ENCODE data around the gene SLC5A5. TPM values are rescaled to one million over a fixed set of nuclear protein-coding genes. Genes with fewer than 3 reads are reported as not detected.

Gene SLC5A5
- total and polyA plus RNA-seq, 2 of the 8 experiments (the other 6 are each of a cell fraction or from before 2014, with no cell fraction given): 1.5 to 1.8 TPM

GRCh38 chr19:17902701-17903100, 31.0 kb downstream of the SLC5A5 start:
- Histone ChIP-seq H3K23me2 (ENCODE audit: low read depth, low read length) (no peaks in the 10 kb centered on the region), H2BK5ac (ENCODE audit: low read depth, low read length) (peak overlapping the region; percentile 81; the same call in 1 of the 2 replicates), H2BK20ac (ENCODE audit: low read length) (no peak overlapping the region), H3K4me2 (ENCODE audit: insufficient read depth in 1 of 2, low read depth in 2 of 2, low read length in 2 of 2) (no peak overlapping the region), H2AK5ac (ENCODE audit: low read depth, low read length) (peak overlapping the region; percentile 75; the same call in 1 of the 2 replicates), H2BK120ac (replicated peaks; ENCODE audit: low read depth, low read length) (no peak overlapping the region), H3K56ac (replicated peaks; ENCODE audit: insufficient read length, low read depth, low read length) (no peak overlapping the region), H2BK15ac (ENCODE audit: low read length) (no peak overlapping the region), H4K5ac (ENCODE audit: insufficient read length, low read depth, low read length) (no peak overlapping the region), H3K4me1 (replicated peaks in 1 of 4; ENCODE audit: control insufficient read depth in 3 of 4, insufficient read depth in 4 of 4, low read length in 3 of 4) (no peaks in the 10 kb centered on the region), H3K4ac (replicated peaks; ENCODE audit: insufficient read length, low read depth, low read length) (no peak overlapping the region), H3K79me1 (ENCODE audit: low read depth, low read length) (no peaks in the 10 kb centered on the region), H3K27me3 (replicated peaks in 1 of 4; ENCODE audit: control insufficient read depth in 3 of 4, extremely low read depth in 1 of 4, insufficient read depth in 3 of 4, low read length in 3 of 4) (no peaks in the 10 kb centered on the region), H3K9me3 (ENCODE audit: insufficient read depth in 2 of 2, low read depth in 1 of 2, low read length in 1 of 2) (peaks cover 8 to 10% of the 10 kb centered on the region in 2 experiments; a peak in 3 of 4 replicates), H3K14ac (ENCODE audit: insufficient read length) (no peak overlapping the region), H2AFZ (ENCODE audit: low read length) (peak overlapping the region; percentile 27; the same call in 1 of the 2 replicates), H3K18ac (ENCODE audit: extremely low read depth, low read length) (no peak overlapping the region), H4K20me1 (replicated peaks in 1 of 2; ENCODE audit: control insufficient read depth in 1 of 2, insufficient read depth in 2 of 2, low read length in 2 of 2) (no peaks in the 10 kb centered on the region), H3K27ac (ENCODE audit: low read depth, low read length) (peak overlapping the region; percentile 2; the same call in 1 of the 2 replicates), H3K4me3 (ENCODE audit: extremely low read depth in 1 of 4, insufficient read depth in 2 of 4, low read depth in 3 of 4, low read length in 4 of 4) (no peak overlapping the region), H3K23ac (ENCODE audit: insufficient read length) (no peak overlapping the region), H4K8ac (ENCODE audit: extremely low read depth, insufficient read depth, low read length) (no peak overlapping the region), H2BK12ac (ENCODE audit: low read depth, low read length) (no peak overlapping the region), H3K79me2 (ENCODE audit: control insufficient read depth in 1 of 2, insufficient read depth in 2 of 2, low read length in 2 of 2) (no peaks in the 10 kb centered on the region), H4K91ac (replicated peaks; ENCODE audit: insufficient read length, low read length) (no peak overlapping the region), H3K9ac (replicated peaks in 1 of 4; ENCODE audit: extremely low read depth in 1 of 4, low read depth in 3 of 4, low read length in 3 of 4) (no peak overlapping the region), H3K36me3 (ENCODE audit: control insufficient read depth in 2 of 4, insufficient read depth in 4 of 4, low read length in 3 of 4) (no peaks in the 10 kb centered on the region)
- ChIA-PET CTCF (ENCODE audit: partially characterized antibody) (no interaction called here), POLR2A (ENCODE audit: partially characterized antibody) (no interaction called here)
- 90% methylated on average over 6 of the region's 6 CpGs; no CpG with 5 or more reads in 1 of the 2 experiments for WGBS, 2 experiments (ENCODE audit: extremely low coverage in 1 of 2, insufficient coverage in 1 of 2, insufficient read length in 1 of 2, insufficient replicate concordance in 2 of 2, low coverage in 1 of 2, low lambda C conversion rate in 2 of 2, missing lambda C conversion rate in 1 of 2)
- DNase-seq (ENCODE audit: low read depth in 1 of 2, low spot score in 2 of 2): no peak
- no peak for TF ChIP-seq BRCA1 (IDR thresholded peaks at IDR 0.05; ENCODE audit: low read depth, low read length)
- no peak for TF ChIP-seq E2F6 (IDR thresholded peaks at IDR 0.05)
- no peak for TF ChIP-seq RFX5 (IDR thresholded peaks at IDR 0.05; ENCODE audit: borderline replicate concordance, low read depth, low read length)
- TF ChIP-seq RBBP5 (IDR thresholded peaks at IDR 0.05; ENCODE audit: borderline replicate concordance, low read depth, low read length): no peak
- no peak for TF ChIP-seq RAD21 (IDR thresholded peaks at IDR 0.05 in 1 of 2, conservative IDR thresholded peaks at IDR 0.05 in 1 of 2; ENCODE audit: low read depth in 2 of 2, low read length in 2 of 2)
- no peak for FAIRE-seq
